Ovary (tissue), 3 donors: ENCODE results near the gene CCR6.
"Not testable (repeated sequence)": the region's sequence is repeated elsewhere in the genome, so short reads cannot be mapped to it uniquely, and the experiment has no call there.

Experiments
- EP300 ChIP-seq: sonication (generic); formaldehyde crosslinking; IDR thresholded peaks from one replicate; pipeline ENCODE4 v1.6.1; 2017; ENCODE audit warnings: antibody characterized with exemption
- POLR2A ChIP-seq: fragments of 450-650 bp; IDR thresholded peaks from one replicate; pipeline ENCODE4 v1.6.1; 2017; ENCODE audit warnings: antibody characterized with exemption, mild to moderate bottlenecking, moderate library complexity
- TF ChIP-seq, protein P1 (sequence below), 3 donors: fragments of 450-650 bp in 2 of 3; fragments of 200-600 bp in 1 of 3; IDR thresholded peaks; one replicate each; pipeline versions ENCODE4 v1.5.1 to v1.8.0; 2016 to 2022; ENCODE audit warnings: antibody characterized with exemption in 3 of 3, mild to moderate bottlenecking in 1 of 3
- donor health status: DM: no; HTN: no; CAD: no.

DNA sequence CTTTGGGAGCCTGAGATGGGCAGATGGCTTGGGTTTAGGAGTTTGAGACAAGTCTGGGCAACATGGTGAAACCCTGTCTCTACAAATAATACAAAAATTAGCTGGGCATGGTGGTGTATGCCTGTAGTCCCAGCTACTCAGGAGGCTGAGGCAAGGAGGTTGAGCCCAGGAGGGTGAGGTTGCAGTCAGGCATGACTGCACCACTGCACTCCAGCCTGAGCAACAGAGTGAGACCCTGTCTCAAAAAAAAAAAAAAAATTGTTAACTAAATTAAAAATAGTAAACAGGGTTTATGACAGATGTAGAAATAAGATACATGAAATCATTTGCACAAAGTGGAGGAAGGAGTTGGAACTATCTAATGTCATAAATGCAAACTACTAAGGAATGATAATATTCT, 34.2 kb upstream of the CCR6 start:
- not testable (repeated sequence) for TF ChIP-seq POLR2A, EP300
- TF ChIP-seq, protein P1, sequence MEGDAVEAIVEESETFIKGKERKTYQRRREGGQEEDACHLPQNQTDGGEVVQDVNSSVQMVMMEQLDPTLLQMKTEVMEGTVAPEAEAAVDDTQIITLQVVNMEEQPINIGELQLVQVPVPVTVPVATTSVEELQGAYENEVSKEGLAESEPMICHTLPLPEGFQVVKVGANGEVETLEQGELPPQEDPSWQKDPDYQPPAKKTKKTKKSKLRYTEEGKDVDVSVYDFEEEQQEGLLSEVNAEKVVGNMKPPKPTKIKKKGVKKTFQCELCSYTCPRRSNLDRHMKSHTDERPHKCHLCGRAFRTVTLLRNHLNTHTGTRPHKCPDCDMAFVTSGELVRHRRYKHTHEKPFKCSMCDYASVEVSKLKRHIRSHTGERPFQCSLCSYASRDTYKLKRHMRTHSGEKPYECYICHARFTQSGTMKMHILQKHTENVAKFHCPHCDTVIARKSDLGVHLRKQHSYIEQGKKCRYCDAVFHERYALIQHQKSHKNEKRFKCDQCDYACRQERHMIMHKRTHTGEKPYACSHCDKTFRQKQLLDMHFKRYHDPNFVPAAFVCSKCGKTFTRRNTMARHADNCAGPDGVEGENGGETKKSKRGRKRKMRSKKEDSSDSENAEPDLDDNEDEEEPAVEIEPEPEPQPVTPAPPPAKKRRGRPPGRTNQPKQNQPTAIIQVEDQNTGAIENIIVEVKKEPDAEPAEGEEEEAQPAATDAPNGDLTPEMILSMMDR (IDR thresholded peaks at IDR 0.05): not testable (repeated sequence)
